Islet precursor cell (in vitro differentiated cells): ENCODE data around the gene ANXA9.

Experiments used
- DNase-seq: peaks from one replicate; pipeline ENCODE4 v3.0.0-alpha.2; 2018

ANXA9 gene

GRCh38 chr1:150981805-150982712 lies at the start of gene ANXA9:
Gene ANXA9 (plus strand): TSS chr1:150982292. CDS start chr1:150983106, 814 bp downstream.
- peak; percentile 76 for DNase-seq

DNA sequence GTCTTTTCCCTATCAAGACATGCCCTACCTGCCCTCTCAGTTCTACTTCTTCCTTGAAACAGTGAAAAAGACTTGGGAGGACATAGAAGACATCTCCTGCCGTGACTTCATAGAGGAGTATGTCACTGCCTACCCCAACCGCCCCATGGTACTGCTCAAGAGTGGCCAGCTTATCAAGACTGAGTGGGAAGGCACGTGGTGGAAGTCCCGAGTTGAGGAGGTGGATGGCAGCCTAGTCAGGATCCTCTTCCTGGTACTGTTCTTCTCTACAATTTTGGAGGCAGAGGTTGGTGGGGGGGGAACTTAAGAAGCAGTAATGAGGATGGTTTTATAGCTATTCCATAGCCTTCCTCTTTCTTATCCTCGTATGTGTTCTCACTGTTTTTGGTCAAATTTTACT lies 37.2 kb upstream of the ANXA9 start:
- no peak for DNase-seq

DNA sequence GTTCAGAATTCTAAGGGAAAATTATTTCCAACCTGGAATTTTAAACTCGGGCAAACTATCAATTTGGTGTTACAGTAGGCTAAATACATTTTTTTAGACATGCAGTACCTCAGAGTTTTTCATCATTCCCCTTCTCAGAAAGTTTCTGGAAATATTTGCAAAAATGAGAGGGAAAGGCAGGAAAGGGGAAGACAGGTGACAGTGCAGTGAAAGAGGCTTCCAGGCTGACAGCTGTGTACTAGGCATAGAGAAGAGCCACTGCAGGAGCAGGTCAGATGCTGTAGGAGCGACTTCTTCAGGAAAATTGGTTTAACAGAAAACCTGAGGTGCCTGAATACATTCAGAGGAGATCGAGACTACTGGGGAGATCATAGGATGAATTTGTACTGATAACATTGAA lies 27.4 kb upstream of the ANXA9 start:
- no peak for DNase-seq

DNA sequence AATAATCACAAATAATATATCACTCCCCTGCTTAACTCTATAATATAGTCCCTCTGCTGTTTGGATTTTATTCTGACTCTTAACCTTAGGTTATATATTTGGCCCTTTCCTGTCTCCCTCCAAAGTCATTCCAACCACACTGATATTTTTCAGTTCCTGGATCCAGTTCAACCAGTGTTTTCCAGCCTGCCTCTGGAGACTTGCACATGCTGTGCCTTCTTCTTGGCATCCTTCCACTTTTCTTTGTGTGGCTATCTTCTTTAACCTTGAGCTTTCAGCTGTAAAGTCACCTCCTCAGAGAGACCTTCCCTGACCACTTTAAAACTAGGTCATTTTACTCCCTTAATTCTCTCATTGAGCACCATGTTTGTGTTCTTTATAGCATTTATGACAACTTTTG lies 26.8 kb upstream of the ANXA9 start:
- DNase-seq = no peak

- no peak for DNase-seq
Observed at GRCh38 chr1:150957666-150958065, 24.4 kb upstream of the ANXA9 start.

DNA sequence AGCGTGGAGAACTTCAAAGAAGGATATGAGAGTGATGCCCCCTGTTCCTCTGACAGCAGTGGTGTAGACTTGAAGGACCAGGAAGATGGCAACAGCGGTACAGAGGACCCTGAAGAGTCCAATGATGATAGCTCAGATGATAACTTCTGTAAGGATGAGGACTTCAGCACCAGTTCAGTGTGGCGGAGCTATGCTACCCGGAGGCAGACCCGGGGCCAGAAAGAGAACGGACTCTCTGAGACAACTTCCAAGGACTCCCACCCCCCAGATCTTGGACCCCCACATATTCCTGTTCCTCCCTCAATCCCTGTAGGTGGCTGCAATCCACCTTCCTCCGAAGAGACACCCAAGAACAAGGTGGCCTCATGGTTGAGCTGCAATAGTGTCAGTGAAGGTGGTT lies 21.4 kb upstream of the ANXA9 start:
- DNase-seq = no peak

GRCh38 chr1:150961756-150962155 lies 20.3 kb upstream of the ANXA9 start:
- no peak for DNase-seq

DNA sequence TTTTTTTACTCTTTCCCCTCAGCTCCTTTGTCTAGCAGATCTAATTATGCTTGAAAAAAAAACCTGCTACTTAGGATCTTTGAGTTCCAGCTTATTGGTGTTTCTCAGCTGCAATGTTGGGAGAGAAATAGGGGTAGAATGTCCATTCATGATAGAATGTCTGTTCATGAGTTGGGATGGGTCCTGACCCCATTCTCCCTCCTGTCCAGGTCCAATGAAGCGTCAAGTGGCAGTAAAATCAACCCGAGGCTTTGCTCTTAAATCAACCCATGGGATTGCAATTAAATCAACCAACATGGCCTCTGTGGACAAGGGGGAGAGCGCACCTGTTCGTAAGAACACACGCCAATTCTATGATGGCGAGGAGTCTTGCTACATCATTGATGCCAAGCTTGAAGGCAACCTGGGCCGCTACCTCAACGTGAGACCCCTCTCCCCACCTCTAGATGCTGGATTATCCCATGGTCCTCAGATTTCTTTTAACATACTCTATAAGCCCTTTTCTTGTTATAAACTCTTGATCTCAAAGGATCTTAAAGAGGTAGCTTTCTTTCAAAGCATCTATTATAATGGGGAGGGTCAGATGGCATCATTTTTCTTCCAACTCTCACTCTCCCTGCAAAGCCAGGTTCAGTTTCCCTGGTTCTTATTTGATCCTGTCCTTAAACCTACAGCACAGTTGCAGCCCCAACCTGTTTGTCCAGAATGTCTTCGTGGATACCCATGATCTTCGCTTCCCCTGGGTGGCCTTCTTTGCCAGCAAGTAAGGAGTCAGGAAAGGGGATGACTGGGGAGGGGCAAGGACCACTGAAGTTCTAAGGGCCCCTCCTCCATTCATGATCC lies 18.6 kb upstream of the ANXA9 start:
- DNase-seq = no peak

GRCh38 chr1:150964164-150964489 lies 18.0 kb upstream of the ANXA9 start:
- DNase-seq = no peak

DNA sequence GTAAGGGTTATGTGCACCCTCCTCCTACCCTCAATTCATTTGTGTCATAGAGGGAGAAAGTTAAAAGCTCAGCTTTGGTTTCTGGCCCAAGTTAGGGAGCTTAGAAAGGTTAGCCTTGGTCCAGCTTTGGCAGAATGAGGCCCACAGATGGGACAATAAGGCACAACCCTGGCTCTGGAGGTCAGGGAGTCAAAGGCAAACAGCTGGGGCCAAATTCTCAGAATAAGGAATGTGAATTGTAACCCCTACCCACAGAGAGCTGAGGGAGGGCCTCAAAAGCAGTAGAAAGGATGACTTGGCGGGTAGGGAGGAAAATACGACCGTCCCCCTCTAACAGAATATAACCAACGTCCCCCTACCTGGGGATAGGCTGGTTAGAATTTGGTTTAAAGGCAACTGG lies 16.5 kb upstream of the ANXA9 start:
- DNase-seq = no peak

DNA sequence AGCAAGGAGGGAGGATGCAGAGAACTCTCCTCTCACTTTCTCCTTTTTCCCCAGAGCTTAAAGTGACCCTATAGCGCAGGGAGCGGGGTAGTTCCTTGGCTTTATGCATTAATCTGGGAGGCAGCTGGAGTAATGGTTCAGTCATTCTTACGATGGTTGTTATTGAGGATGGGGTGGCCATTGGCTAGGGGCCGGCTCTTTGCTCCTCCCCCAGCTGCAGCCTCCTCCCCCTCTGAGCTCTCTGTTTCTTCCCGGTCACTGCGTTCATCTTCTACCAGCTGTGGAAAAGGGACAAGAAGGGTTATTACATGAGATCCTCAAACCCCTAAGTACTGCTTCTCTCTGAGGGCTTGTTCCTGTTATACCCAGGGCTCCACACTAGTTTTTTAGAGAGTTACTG lies 16.1 kb upstream of the ANXA9 start:
- DNase-seq = no peak

GRCh38 chr1:150967936-150968335 lies 14.2 kb upstream of the ANXA9 start:
- DNase-seq = no peak

- no peak for DNase-seq
Observed at GRCh38 chr1:150968491-150968890, 13.6 kb upstream of the ANXA9 start.

- DNase-seq = no peak
Observed at GRCh38 chr1:150969626-150970025, 12.5 kb upstream of the ANXA9 start.

- peak; percentile 70 for DNase-seq
Observed at GRCh38 chr1:150970808-150971582, 11.1 kb upstream of the ANXA9 start.

- peak; percentile 58 for DNase-seq
Observed at GRCh38 chr1:150971583-150972416, 10.3 kb upstream of the ANXA9 start.

GRCh38 chr1:150972417-150972940 lies 9.6 kb upstream of the ANXA9 start:
- no peak for DNase-seq

GRCh38 chr1:150973258-150973835 lies 8.7 kb upstream of the ANXA9 start:
- DNase-seq = no peak

GRCh38 chr1:150973836-150974579 lies 8.1 kb upstream of the ANXA9 start:
- peak; percentile 59 for DNase-seq

GRCh38 chr1:150974580-150975478 lies 7.3 kb upstream of the ANXA9 start, which contains the start of gene CERS2:
Gene CERS2 (minus strand): TSS chr1:150974835. CDS start chr1:150969090, 5,745 bp downstream.
- DNase-seq = peak; percentile 91
